EL (cell line): ENCODE data around the gene PFKFB1.
"Not testable (repeated sequence)": the region's sequence is repeated elsewhere in the genome, so short reads cannot be mapped to it uniquely, and the experiment has no call there.

Experiments used
- DNase-seq: peaks from one replicate; pipeline ENCODE4 v3.0.0-alpha.2; 2016

Gene PFKFB1

GRCh38 chrX:54992911-54993622, 921 bp downstream of the PFKFB1 start:
- no peak for DNase-seq

- DNase-seq: no peak
Measured at GRCh38 chrX:54991706-54992105, 2.3 kb downstream of the PFKFB1 start.

- DNase-seq: not testable (repeated sequence)
Measured at GRCh38 chrX:54983306-54983705, 10.7 kb downstream of the PFKFB1 start.

- no peak for DNase-seq
Measured at GRCh38 chrX:54980334-54980733, 13.7 kb downstream of the PFKFB1 start.

- DNase-seq: no peak
Measured at GRCh38 chrX:54979432-54979831, 14.6 kb downstream of the PFKFB1 start.

- peak; percentile 9 for DNase-seq
Measured at GRCh38 chrX:54978448-54978847, 15.5 kb downstream of the PFKFB1 start.

GRCh38 chrX:54977387-54977786, 16.6 kb downstream of the PFKFB1 start:
- DNase-seq: no peak

GRCh38 chrX:54964766-54965497, 29.1 kb downstream of the PFKFB1 start:
- DNase-seq: no peak

- no peak for DNase-seq
Measured at GRCh38 chrX:54961750-54962149, 32.2 kb downstream of the PFKFB1 start.

- no peak for DNase-seq
Measured at GRCh38 chrX:54950730-54951375, 43.1 kb downstream of the PFKFB1 start.

- DNase-seq: no peak
Measured at GRCh38 chrX:54945224-54945623, 48.8 kb downstream of the PFKFB1 start.

- DNase-seq: no peak
Measured at GRCh38 chrX:54944816-54945215, 49.2 kb downstream of the PFKFB1 start.

- no peak for DNase-seq
Measured at GRCh38 chrX:54937416-54937815, 56.6 kb downstream of the PFKFB1 start.

GRCh38 chrX:54935306-54935705, 58.7 kb downstream of the PFKFB1 start:
- no peak for DNase-seq

GRCh38 chrX:54934890-54935289, 59.1 kb downstream of the PFKFB1 start:
- DNase-seq: no peak

GRCh38 chrX:54934058-54934457, 59.9 kb downstream of the PFKFB1 start:
- DNase-seq: no peak

- DNase-seq: no peak
Measured at GRCh38 chrX:54933150-54933826, 60.7 kb downstream of the PFKFB1 start.

- DNase-seq: no peak
Measured at GRCh38 chrX:54931107-54931506, 62.9 kb downstream of the PFKFB1 start.

GRCh38 chrX:54930291-54931049, 63.5 kb downstream of the PFKFB1 start:
- DNase-seq: no peak

GRCh38 chrX:54928876-54929275, 65.1 kb downstream of the PFKFB1 start:
- DNase-seq: no peak

- DNase-seq: no peak
Measured at GRCh38 chrX:54926978-54927377, 67.0 kb downstream of the PFKFB1 start.

GRCh38 chrX:54923376-54923775, 70.6 kb downstream of the PFKFB1 start:
- no peak for DNase-seq

GRCh38 chrX:54922547-54922946, 71.4 kb downstream of the PFKFB1 start:
- DNase-seq: no peak
